HG03064 (cell line): ENCODE results near the gene ATP10B.
"Not testable (repeated sequence)": the region's sequence is repeated elsewhere in the genome, so short reads cannot be mapped to it uniquely, and the experiment has no call there.

Experiments
- ATAC-seq: cut with Tn5 transposase; IDR thresholded peaks from one replicate; pipeline ENCODE4 v1.9.1; 2021; ENCODE audit warnings: low read depth; ENCODE audit not compliant: unreplicated experiment

Gene ATP10B

GRCh38 chr5:160824301-160825001, 27.6 kb downstream of the ATP10B start:
- no peak for ATAC-seq

- ATAC-seq = not testable (repeated sequence)
Measured at GRCh38 chr5:160812996-160813395, 39.0 kb downstream of the ATP10B start.

DNA sequence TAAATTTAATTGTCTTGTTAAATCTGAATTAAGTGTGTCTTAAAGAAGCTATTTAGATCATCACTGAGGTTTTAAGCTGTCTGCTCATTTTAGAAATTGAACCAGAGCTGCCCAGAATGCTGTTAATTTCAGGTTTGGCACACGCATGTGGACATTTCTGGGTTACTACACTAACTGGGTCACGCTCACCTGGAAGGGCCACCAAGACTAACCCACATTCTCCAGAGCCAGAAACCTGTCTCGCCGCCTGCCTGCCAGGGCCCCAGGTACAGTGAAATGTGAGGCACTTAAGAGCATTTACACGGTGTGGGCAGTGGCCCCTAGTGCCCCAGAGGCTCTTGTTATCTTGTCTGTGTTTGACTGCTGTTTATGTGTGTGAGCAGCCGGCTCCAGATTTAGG, 46.6 kb downstream of the ATP10B start:
- ATAC-seq = no peak

DNA sequence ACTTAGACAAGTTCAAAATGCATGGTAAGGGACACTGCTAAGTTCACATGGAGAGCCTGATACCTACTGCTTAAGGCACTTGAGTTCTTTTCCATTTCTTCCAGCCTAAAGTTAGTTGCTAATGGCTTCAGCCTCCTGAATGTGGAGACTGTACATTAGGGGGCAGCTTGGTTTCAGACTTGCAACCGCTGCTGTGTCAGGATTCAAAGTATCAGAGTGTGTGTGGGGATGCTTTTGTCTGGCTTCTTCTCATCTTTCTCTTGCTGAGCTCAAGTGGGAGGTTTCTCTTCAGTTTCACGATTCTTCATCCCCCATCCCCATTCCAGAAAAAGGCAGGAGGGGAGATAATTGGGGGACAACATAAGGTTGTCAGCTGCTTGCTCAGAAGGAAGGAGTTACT, 49.4 kb downstream of the ATP10B start:
- no peak for ATAC-seq

DNA sequence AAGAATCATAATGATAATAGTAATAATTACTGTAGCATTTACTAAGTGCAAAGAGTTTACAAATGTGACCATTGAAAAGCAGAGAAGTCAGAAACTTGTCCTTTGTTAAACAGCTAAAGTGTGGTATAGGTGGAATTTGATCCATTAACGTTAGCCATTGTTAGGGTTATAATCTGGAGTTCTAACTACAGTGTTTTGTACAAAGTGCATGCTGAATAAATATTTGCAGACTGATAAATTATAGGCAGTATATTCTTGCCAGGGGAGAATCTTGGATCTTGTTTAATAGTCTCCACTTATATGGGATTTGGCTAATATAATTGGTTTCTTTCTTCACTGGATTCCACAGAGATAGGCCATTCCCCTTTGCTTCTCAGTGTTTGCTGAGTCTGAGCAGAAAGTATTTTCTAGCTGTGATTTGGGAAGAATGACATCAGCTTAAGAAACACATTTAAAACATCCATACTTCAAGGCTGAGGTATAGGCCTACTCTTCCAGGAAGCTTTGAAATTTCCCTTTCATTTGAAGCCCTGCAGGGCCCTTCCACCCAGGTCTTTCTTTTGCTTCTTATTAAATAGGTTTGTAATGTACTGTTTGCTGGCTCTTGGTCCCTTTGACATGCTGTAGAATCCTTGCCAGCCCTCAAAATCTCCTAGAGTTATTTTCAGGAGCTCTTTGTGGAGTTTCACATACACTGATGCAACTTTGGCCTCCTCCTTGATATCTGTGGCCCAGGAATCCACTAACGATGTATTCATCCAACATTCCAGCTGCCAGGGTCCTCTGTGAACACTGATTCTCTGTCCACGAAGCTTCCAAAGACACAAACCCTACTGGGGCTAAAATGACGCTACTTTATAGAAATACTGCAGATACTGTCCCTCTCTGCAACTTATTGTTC, 51.4 kb downstream of the ATP10B start:
- no peak for ATAC-seq

DNA sequence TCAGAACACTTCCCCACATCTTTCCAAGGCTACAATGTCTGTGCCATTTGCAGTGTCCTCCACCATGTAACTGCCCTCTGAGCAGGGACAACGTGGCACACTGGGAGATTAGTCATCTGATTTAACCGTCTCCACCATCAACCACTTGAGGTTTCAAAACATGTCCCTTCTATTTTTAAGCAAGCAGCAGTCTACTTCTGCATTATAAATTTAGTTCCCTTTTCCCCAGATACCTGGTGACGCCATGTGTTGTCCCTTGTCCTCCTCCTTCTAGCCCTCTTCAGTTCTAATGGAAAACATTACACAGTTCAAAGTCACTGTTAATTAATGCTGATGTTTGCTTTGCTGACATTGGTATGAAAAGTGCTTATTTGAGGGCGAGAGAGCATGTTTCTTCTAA, 52.8 kb downstream of the ATP10B start:
- no peak for ATAC-seq

DNA sequence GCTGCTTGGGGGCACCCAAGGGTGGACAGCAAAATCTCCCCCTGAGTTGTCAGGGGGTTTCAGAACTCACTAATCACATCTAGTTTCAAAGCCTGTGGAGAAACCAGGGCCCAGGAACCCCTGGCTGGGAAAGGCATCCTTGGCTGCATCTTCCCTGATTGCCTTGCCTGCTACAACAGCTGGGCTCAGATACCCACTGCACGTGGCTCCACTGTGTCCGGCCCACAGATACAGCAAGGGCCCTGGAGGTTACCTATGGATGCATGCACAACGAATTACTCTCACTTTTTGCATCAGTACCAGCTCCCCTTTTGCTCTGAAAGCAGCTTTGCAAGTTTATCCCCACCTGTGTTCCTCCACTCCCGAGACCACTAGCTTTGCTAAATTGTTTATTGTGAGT, 55.0 kb downstream of the ATP10B start:
- no peak for ATAC-seq

GRCh38 chr5:160793530-160793899, 58.5 kb downstream of the ATP10B start:
- no peak for ATAC-seq

GRCh38 chr5:160792732-160793529, 59.1 kb downstream of the ATP10B start:
- ATAC-seq = no peak

DNA sequence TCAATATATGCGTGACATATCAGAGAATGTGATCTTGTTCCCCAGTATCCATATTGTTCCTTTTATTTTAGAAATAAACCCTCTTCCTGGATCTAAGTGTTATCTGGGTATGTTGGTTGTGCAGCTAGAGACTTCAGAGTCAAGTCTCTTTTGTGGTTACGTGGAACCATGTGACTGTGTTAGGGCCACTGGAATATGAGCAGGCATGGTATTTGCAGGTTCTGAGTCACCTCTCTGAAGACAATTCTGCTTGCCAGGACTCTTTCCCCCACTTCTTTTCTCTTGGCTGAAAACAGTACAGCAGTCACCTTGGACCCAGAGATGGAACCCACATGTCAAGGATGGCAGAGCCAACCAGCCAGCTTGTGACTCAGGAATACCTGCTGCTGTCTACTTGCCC, 59.7 kb downstream of the ATP10B start:
- no peak for ATAC-seq

GRCh38 chr5:160789219-160789859, 62.7 kb downstream of the ATP10B start:
- ATAC-seq = no peak

DNA sequence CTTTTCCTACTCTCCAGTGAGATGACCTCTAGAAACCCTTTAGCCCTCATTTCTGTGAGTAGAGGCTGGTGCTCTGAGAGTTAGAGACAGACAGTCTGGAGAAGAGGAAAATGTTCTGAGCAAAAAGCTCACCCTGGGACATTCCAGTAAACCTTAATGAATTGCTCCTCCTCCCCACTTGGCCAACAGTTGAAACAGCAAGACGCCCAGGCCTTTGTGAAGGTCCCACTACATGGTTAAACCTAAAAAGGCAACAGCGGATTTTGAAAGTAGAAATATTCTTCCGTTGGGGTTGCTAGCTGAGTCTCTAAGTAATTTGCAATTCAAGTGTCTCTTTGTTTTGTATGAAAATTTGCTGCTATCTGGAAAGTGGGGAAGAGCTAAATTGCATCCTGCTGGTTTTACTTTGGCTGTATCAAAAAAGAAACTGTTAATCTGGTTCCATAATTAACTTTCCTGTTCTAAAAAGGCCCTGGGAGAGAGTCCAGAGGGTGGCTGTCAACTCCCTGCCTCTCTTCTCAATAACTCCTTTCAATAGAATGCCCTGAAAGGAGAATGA, 63.8 kb downstream of the ATP10B start:
- ATAC-seq = no peak

GRCh38 chr5:160787240-160787639, 64.8 kb downstream of the ATP10B start:
- ATAC-seq = no peak

GRCh38 chr5:160774666-160775315, 77.2 kb downstream of the ATP10B start:
- ATAC-seq = no peak

GRCh38 chr5:160773646-160774410, 78.2 kb downstream of the ATP10B start:
- ATAC-seq = no peak

DNA sequence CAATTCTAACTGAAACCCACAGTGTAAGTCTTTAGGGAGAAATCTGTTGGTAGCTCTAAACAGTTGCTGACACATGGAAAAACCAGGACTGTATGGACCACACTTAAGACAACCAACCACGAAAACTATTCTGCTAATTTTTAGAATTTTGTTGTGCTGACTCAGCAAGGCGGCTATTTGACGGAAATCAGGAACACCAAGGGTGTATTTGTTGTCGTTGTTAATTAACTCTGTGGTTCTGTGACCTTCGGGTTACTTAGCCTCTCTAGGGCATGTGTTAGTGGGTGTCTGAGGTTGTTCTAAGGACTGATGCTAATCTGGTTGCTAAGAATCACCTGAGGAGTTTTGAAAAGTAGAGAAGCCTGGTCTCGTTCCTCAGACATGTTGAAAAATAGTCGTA, 79.2 kb downstream of the ATP10B start:
- ATAC-seq = no peak

DNA sequence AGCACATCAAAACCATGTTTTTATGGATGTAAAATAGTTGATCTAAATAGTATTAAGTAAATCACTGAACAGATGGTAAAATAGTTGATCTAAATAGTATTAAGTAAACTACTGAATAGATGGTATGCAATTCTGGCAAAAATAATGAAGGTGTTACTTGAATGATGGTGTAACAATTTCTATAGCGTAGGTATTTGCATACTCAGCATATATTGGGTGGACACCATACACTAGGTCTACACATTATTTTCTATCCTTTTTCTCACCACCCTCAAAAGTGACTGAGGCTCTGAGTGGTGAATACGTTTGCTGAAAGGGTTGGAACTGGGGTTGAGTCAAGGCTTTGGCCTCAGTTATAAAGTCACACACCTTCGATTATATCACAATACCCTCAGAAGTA, 81.3 kb downstream of the ATP10B start:
- no peak for ATAC-seq

DNA sequence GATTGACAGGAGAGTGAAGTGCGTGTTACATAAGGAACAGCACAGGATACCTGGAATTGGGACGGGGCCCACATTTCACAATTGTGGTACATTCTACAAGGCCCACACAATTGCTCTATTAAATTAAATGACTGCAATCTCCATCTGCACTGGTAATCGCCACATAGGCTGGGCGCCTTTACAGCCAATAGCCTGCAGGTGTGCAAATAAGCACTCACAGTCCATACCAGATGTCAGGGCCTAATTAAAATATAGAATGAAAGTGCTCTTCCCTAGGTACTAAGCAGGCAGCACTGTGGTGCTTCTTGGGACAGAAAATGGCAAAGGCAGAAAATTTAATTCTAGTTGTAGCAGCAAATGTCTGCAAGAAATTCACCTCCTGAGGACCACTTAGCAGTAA, 82.7 kb downstream of the ATP10B start:
- no peak for ATAC-seq

DNA sequence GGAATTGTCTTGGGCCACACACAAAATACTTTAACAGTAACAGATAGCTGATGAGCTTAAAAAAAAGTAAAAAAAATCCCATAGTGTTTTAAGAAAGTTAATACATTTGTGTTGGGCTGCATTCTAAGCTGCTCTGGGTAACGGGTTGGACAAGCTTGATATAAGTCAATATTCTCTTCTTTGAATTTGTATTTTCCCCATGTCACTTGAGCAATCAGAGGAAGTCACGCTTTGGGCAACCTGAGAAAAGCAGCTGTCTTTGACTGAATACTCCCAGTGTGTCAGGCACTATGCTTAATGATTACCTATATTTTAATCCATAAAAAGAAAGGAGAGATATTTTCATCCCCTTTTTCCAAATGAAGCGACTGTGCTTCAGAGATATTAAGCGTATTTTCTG, 84.9 kb downstream of the ATP10B start:
- no peak for ATAC-seq
